Epithelial cell of esophagus (primary cell): Measurements from ENCODE around the gene C12orf43.

ENCODE experiments used
- DNase-seq: peaks from one replicate; pipeline ENCODE4 v3.0.0; 2010; ENCODE audit warnings: low read depth
- H3K4me3 ChIP-seq: 2 replicates; pipeline ENCODE4 v1.5.1; 2011; ENCODE audit warnings: mild to moderate bottlenecking, low read length, control low read depth
- CTCF ChIP-seq: IDR thresholded peaks from 2 replicates; pipeline ENCODE4 v1.5.1; 2011; ENCODE audit warnings: low read depth, mild to moderate bottlenecking, low read length, control low read depth, inconsistent platforms; ENCODE audit not compliant: insufficient read depth; ENCODE audit errors: missing control alignments

C12orf43 gene

GRCh38 chr12:121030576-121031212 is 14.4 kb upstream of the C12orf43 start:
- no peak overlapping the region for H3K4me3 ChIP-seq
- DNase-seq: no peak
- TF ChIP-seq CTCF: no peak

GRCh38 chr12:121026274-121027045 is 10.2 kb upstream of the C12orf43 start:
- TF ChIP-seq CTCF: no peak
- no peak overlapping the region for H3K4me3 ChIP-seq
- no peak for DNase-seq

GRCh38 chr12:121025442-121026226 is 9.3 kb upstream of the C12orf43 start:
- H3K4me3 ChIP-seq: no peak overlapping the region
- no peak for TF ChIP-seq CTCF
- peak; percentile 51 for DNase-seq

GRCh38 chr12:121023799-121024198 is 7.5 kb upstream of the C12orf43 start:
- TF ChIP-seq CTCF: no peak
- no peak for DNase-seq
- H3K4me3 ChIP-seq: no peak overlapping the region

- TF ChIP-seq CTCF: no peak
Observed at GRCh38 chr12:121022713-121023112, 6.4 kb upstream of the C12orf43 start.

GRCh38 chr12:121021754-121022153 is 5.5 kb upstream of the C12orf43 start:
- no peak for TF ChIP-seq CTCF
- no peak overlapping the region for H3K4me3 ChIP-seq
- no peak for DNase-seq

More at GRCh38 chr12:121022713-121023112, 6.4 kb upstream of the C12orf43 start:
- no peak for DNase-seq
- H3K4me3 ChIP-seq: no peak overlapping the region
